Smooth muscle cell (in vitro differentiated cells): ENCODE results near the gene GDPD5. TPM values are rescaled to one million over a fixed set of nuclear protein-coding genes. Genes with fewer than 3 reads are reported as not detected.

ENCODE experiments used
- DNase-seq: peaks from one replicate; lab custom pipeline; 2025; ENCODE audit not compliant: unreplicated experiment; lab: John Stamatoyannopoulos, UW
- H2AFZ ChIP-seq: fragments of 200-600 bp; sonication (generic); 2 replicates; pipeline ENCODE4 v1.6.0; 2016; ENCODE audit warnings: antibody characterized with exemption, low read depth, mild to moderate bottlenecking
- H3F3A ChIP-seq: fragments of 200-600 bp; sonication (generic); 2 replicates; pipeline ENCODE4 v1.6.0; 2017; ENCODE audit warnings: antibody characterized with exemption, low read depth
- H3K27ac ChIP-seq: fragments of 200-600 bp; sonication (generic); 2 replicates; pipeline ENCODE4 v1.5.1; 2016; ENCODE audit warnings: low read depth, mild to moderate bottlenecking
- H3K27me3 ChIP-seq: fragments of 200-600 bp; sonication (generic); 2 replicates; pipeline ENCODE4 v1.6.1; 2016; ENCODE audit warnings: low read depth, mild to moderate bottlenecking
- H3K36me3 ChIP-seq: fragments of 200-600 bp; sonication (generic); 2 replicates; pipeline ENCODE4 v1.5.1; 2016; ENCODE audit warnings: low read depth
- H3K4me1 ChIP-seq: fragments of 200-600 bp; sonication (generic); 2 replicates; pipeline ENCODE4 v1.5.1; 2016; ENCODE audit warnings: low read depth
- H3K4me2 ChIP-seq: fragments of 200-600 bp; sonication (generic); 2 replicates; pipeline ENCODE4 v1.6.0; 2016; ENCODE audit warnings: mild to moderate bottlenecking
- H3K4me3 ChIP-seq: fragments of 200-600 bp; sonication (generic); 2 replicates; pipeline ENCODE4 v1.5.1; 2016; ENCODE audit warnings: mild to moderate bottlenecking
- H3K79me2 ChIP-seq: fragments of 200-600 bp; sonication (generic); 2 replicates; pipeline ENCODE4 v1.6.0; 2016; ENCODE audit warnings: low read depth, mild to moderate bottlenecking
- H3K9ac ChIP-seq: fragments of 200-600 bp; sonication (generic); 2 replicates; pipeline ENCODE4 v1.6.0; 2016; ENCODE audit warnings: low read depth
- H3K9me3 ChIP-seq: fragments of 200-600 bp; sonication (generic); replicated peaks from 2 replicates; pipeline ENCODE4 v1.5.1; 2016; ENCODE audit warnings: low read depth
- H4K20me1 ChIP-seq: fragments of 200-600 bp; sonication (generic); 2 replicates; pipeline ENCODE4 v1.6.0; 2016; ENCODE audit warnings: low read depth
- CTCF ChIP-seq: fragments of 200-600 bp; sonication (generic); IDR thresholded peaks from 2 replicates; pipeline ENCODE4 v1.5.1; 2017; ENCODE audit warnings: borderline replicate concordance, mild to moderate bottlenecking, antibody characterized with exemption; ENCODE audit not compliant: insufficient read depth, poor library complexity, severe bottlenecking
- WGBS: methylation state at CpG from one replicate; pipeline ENCODE4 v1.1.7; 2016; ENCODE audit warnings: low lambda C conversion rate; 5-methylcytosine and 5-hydroxymethylcytosine counted together
- polyA plus RNA-seq: library from polyadenylated mRNA; unstranded; fragments of >200 nt; fragmentation: Nextera tagmentation; extraction: Ambion mirVana; gene quantifications from 2 replicates; pipeline ENCODE4 v1.2.1, GENCODE V29; 2016
- total RNA-seq: library from RNA; depleted of rRNA; stranded (reverse); fragments of >200 nt; gene quantifications from 2 replicates; pipeline ENCODE4 v1.2.3, GENCODE V29; 2014

GDPD5 gene
- total and polyA plus RNA-seq, 2 experiments from 2014 or later = 2.3 to 5.8 TPM

- 97% methylated on average over 6 of the region's 6 CpGs for WGBS
- Histone ChIP-seq H3K4me1 (peaks cover 19% of the 10 kb centered on the region), H3K27ac (no peak overlapping the region), H3K36me3 (no peaks in the 10 kb centered on the region), H3K9me3 (no peaks in the 10 kb centered on the region), H3K4me2 (no peak overlapping the region), H3K4me3 (no peak overlapping the region), H4K20me1 (no peaks in the 10 kb centered on the region), H2AFZ (no peak overlapping the region), H3K79me2 (peaks cover 10% of the 10 kb centered on the region), H3F3A (peaks cover 16% of the 10 kb centered on the region), H3K9ac (no peak overlapping the region), H3K27me3 (no peaks in the 10 kb centered on the region)
- no peak for TF ChIP-seq CTCF
- DNase-seq = no peak
Measured at GRCh38 chr11:75553182-75553581, 27.4 kb upstream of the GDPD5 start.

- no peak overlapping the region for H3K27ac ChIP-seq
- H3K36me3 ChIP-seq = no peaks in the 10 kb centered on the region
- no peak overlapping the region for H3K4me3 ChIP-seq
- H3F3A ChIP-seq = no peaks in the 10 kb centered on the region
- H3K27me3 ChIP-seq = no peaks in the 10 kb centered on the region
- H3K4me1 ChIP-seq = peaks cover 13% of the 10 kb centered on the region
- no peak for TF ChIP-seq CTCF
- no peak overlapping the region for H3K9ac ChIP-seq
- WGBS = 96% methylated on average over 5 of the region's 5 CpGs
- H2AFZ ChIP-seq = no peak overlapping the region
- H3K4me2 ChIP-seq = no peak overlapping the region
- peaks cover 7% of the 10 kb centered on the region for H3K79me2 ChIP-seq
- DNase-seq = no peak
- H3K9me3 ChIP-seq = no peaks in the 10 kb centered on the region
- H4K20me1 ChIP-seq = no peaks in the 10 kb centered on the region
Measured at GRCh38 chr11:75549370-75549958, 23.7 kb upstream of the GDPD5 start.

- no peaks in the 10 kb centered on the region for H3K27me3 ChIP-seq
- no peak for DNase-seq
- TF ChIP-seq CTCF = no peak
- no peak overlapping the region for H3K27ac ChIP-seq
- peaks cover 7% of the 10 kb centered on the region for H3K79me2 ChIP-seq
- no peaks in the 10 kb centered on the region for H3F3A ChIP-seq
- H3K9me3 ChIP-seq = no peaks in the 10 kb centered on the region
- no peak overlapping the region for H3K9ac ChIP-seq
- peaks cover 8% of the 10 kb centered on the region for H3K4me1 ChIP-seq
- WGBS = 94% methylated on average over 8 of the region's 8 CpGs
- H3K36me3 ChIP-seq = no peaks in the 10 kb centered on the region
- no peaks in the 10 kb centered on the region for H4K20me1 ChIP-seq
- H2AFZ ChIP-seq = no peak overlapping the region
- no peak overlapping the region for H3K4me2 ChIP-seq
- no peak overlapping the region for H3K4me3 ChIP-seq
Measured at GRCh38 chr11:75548595-75549272, 23.0 kb upstream of the GDPD5 start.
